Upper lobe of right lung (tissue), 1 donor: ENCODE measurements around the gene SAMD1. TPM values are rescaled to one million over a fixed set of nuclear protein-coding genes. Genes with fewer than 3 reads are reported as not detected.
"Not testable (repeated sequence)": the region's sequence is repeated elsewhere in the genome, so short reads cannot be mapped to it uniquely, and the experiment has no call there.

Experiments
- ATAC-seq: fragments of 200-7000 bp; cut with Tn5 transposase; one replicate; pipeline ENCODE4 v1.9.1; 2020; ENCODE audit warnings: mild to moderate bottlenecking, moderate library complexity
- DNase-seq: peaks from one replicate; pipeline ENCODE4 v3.0.0-alpha.2; 2020
- H3K27ac ChIP-seq: fragments of 200-600 bp; one replicate; pipeline ENCODE4 v1.8.0; 2022
- H3K27me3 ChIP-seq: fragments of 200-600 bp; one replicate; pipeline ENCODE4 v1.8.0; 2022; ENCODE audit warnings: mild to moderate bottlenecking
- H3K36me3 ChIP-seq: fragments of 200-600 bp; one replicate; pipeline ENCODE4 v1.8.0; 2022
- H3K4me1 ChIP-seq: fragments of 200-600 bp; one replicate; pipeline ENCODE4 v1.8.0; 2022
- H3K4me3 ChIP-seq: fragments of 200-600 bp; one replicate; pipeline ENCODE4 v1.8.0; 2022; ENCODE audit warnings: mild to moderate bottlenecking
- H3K9me3 ChIP-seq: fragments of 200-600 bp; one replicate; pipeline ENCODE4 v1.8.0; 2022
- intact Hi-C: fragments of 100-400 bp; cut with DNase I; formaldehyde crosslinking; loops from one replicate; pipeline ENCODE4 v1.11.0; 2022
- total RNA-seq: library from RNA; stranded (reverse); fragmentation: NEBNext Ultra II Directional; extraction: Animal tissue kit (Norgen Biotek cat#: 25700); gene quantifications from one replicate; pipeline ENCODE4 v1.2.1, GENCODE V29; 2021
- TF ChIP-seq, protein P1 (sequence below): fragments of 200-600 bp; IDR thresholded peaks from one replicate; pipeline ENCODE4 v1.8.0; 2022; ENCODE audit warnings: antibody characterized with exemption
- donor health status: DM: no; HTN: yes; CAD: no; lungs with severe emphysema.

Gene SAMD1
- total RNA-seq, 1 donor from 2014 or later: 45.9 TPM

DNA sequence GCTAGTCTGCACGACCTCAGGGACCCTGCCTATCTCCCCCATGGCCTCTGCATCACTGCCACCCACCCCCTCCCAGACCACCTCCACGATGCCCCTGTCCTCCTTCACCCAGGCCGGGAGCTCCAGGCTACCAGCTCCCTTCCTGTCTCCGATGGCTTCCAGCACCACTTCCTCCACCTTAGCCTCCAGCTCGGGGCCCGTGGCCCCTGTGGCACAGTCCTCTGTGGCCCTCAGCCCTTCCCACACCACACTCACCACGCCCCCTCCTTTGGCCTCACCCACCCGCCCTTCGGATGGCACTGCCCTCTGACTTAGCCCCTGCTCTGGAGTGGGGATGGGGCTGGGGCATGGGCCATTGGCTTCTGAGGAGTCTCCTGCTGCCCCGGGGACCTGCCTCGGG lies 35.8 kb downstream of the SAMD1 start:
- H3K36me3 ChIP-seq: peaks cover 10% of the 10 kb centered on the region
- H3K4me1 ChIP-seq: no peaks in the 10 kb centered on the region
- no peak overlapping the region for H3K27ac ChIP-seq
- H3K4me3 ChIP-seq: no peak overlapping the region
- TF ChIP-seq, protein P1, sequence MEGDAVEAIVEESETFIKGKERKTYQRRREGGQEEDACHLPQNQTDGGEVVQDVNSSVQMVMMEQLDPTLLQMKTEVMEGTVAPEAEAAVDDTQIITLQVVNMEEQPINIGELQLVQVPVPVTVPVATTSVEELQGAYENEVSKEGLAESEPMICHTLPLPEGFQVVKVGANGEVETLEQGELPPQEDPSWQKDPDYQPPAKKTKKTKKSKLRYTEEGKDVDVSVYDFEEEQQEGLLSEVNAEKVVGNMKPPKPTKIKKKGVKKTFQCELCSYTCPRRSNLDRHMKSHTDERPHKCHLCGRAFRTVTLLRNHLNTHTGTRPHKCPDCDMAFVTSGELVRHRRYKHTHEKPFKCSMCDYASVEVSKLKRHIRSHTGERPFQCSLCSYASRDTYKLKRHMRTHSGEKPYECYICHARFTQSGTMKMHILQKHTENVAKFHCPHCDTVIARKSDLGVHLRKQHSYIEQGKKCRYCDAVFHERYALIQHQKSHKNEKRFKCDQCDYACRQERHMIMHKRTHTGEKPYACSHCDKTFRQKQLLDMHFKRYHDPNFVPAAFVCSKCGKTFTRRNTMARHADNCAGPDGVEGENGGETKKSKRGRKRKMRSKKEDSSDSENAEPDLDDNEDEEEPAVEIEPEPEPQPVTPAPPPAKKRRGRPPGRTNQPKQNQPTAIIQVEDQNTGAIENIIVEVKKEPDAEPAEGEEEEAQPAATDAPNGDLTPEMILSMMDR: no peak
- H3K9me3 ChIP-seq: no peaks in the 10 kb centered on the region
- DNase-seq (peak; percentile 59), ATAC-seq (no peak)
- H3K27me3 ChIP-seq: peaks cover 16% of the 10 kb centered on the region
- intact Hi-C loops: no loop called here

DNA sequence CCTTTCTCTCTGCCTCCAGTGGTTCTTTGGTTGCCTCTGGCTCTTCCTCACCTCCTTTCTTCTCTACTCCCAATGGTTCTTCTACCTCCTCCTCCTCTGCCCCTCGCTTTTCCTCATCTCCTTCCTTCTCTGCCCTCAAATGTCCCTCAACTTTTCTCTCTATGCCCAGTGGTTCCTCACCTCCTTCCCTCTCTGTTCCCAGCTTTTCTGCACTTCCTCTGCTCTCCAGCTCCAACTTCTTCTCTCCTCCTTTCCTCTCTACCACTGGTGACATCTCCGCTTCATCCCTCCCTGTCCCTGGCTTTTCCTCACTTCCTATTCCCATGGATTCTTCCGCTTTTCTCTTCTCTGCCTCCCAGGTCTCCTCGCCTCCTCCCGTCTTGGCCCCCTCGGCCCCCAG lies 36.5 kb downstream of the SAMD1 start:
- H3K27ac ChIP-seq: no peak overlapping the region
- ATAC-seq: no peak
- H3K4me1 ChIP-seq: no peaks in the 10 kb centered on the region
- TF ChIP-seq, protein P1: no peak
- H3K27me3 ChIP-seq: peaks cover 10% of the 10 kb centered on the region
- no peak for DNase-seq
- no peaks in the 10 kb centered on the region for H3K9me3 ChIP-seq
- H3K4me3 ChIP-seq: no peak overlapping the region
- intact Hi-C loops: no loop called here
- H3K36me3 ChIP-seq: peaks cover 11% of the 10 kb centered on the region

DNA sequence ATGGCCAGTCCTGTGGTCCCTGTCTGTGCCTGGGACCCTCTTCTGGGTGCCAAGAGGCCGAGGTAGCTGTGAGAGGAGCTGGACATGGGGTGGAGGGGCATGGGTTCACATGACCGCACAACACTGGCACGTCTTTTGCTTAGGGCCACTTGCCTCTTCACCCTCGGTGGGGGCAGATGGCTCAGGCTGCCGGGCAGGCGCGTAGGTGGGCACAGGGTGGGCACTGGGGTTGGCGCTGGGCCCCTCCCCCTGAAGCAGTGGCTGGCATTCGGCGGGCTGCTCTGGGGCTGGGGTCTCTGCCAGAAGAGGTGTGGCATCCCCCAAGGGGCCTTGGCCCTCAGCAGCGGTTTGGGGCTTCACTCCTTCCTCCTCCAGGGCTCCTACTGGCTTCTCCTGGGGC lies 37.1 kb downstream of the SAMD1 start:
- TF ChIP-seq, protein P1: no peak
- intact Hi-C loops: no loop called here

DNA sequence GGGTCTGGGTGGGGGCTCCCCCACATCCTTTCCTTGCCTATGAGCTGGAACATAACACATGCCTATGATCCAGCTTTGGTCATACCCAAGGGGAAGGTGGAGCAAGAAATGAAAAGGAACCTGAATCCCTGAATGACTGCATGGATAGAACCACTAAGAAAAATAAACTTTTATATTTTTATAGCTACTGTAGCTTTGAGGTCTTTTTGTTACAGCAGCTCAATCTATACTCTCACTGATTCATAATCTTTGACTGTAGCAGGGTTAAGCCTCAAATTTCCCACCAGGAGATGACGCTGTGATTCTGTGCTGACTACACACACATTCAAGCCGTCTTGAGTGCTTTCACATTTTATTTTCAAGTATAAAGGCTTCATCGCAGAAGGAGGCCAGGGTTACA lies 37.5 kb downstream of the SAMD1 start:
- TF ChIP-seq, protein P1: no peak
- Histone ChIP-seq H3K36me3 (peaks cover 14% of the 10 kb centered on the region), H3K9me3 (no peaks in the 10 kb centered on the region), H3K27me3 (no peaks in the 10 kb centered on the region), H3K27ac (no peak overlapping the region), H3K4me3 (no peak overlapping the region), H3K4me1 (no peaks in the 10 kb centered on the region)
- no peak for ATAC-seq
- DNase-seq: no peak
- intact Hi-C loops: no loop called here

More for the DNA sequence above, 37.1 kb downstream of the SAMD1 start:
- DNase-seq (no peak), ATAC-seq (no peak)
- H3K27me3 ChIP-seq: peaks cover 4% of the 10 kb centered on the region
- H3K4me3 ChIP-seq: no peak overlapping the region
- H3K4me1 ChIP-seq: no peaks in the 10 kb centered on the region
- H3K36me3 ChIP-seq: peaks cover 14% of the 10 kb centered on the region
- H3K27ac ChIP-seq: no peak overlapping the region
- H3K9me3 ChIP-seq: no peaks in the 10 kb centered on the region

DNA sequence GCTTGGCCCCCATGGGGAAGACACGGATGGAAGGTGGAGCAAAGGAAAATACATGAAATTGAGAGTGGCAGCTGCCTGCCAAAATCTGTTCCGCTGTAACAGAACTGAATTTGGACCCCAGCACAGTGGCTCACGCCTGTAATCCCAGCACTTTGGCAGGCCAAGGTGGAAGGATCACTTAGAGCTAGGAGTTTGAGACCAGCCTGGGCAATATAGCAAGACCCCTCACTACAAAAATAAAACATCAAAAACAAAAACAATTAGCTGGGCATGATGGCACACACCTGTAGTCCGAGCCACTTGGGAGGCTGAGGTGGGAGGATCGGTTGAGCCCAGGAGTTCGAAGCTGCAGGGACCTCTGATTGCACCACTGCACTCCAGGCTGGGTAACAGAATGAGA lies 38.1 kb downstream of the SAMD1 start:
- no peak overlapping the region for H3K27ac ChIP-seq
- no peaks in the 10 kb centered on the region for H3K9me3 ChIP-seq
- H3K4me3 ChIP-seq: no peak overlapping the region
- no peaks in the 10 kb centered on the region for H3K4me1 ChIP-seq
- TF ChIP-seq, protein P1: no peak
- DNase-seq (no peak), ATAC-seq (no peak)
- H3K36me3 ChIP-seq: peaks cover 14% of the 10 kb centered on the region
- H3K27me3 ChIP-seq: no peaks in the 10 kb centered on the region
- intact Hi-C loops: no loop called here

DNA sequence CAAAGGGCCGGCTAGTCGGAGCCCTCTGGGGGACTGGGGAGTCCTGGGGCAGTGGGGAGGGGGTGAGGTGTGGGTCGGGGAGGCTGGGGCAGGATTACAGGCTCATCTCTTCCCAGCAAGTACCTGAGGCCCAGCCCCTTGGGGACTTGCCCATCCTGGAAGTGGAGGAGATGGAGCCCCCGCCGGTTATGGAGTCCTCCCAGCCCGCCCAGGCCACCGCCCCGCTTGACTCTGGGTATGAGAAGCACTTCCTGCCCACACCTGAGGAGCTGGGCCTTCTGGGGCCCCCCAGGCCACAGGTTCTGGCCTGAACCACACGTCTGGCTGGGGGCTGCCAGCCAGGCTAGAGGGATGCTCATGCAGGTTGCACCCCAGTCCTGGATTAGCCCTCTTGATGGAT lies 38.6 kb downstream of the SAMD1 start:
- DNase-seq: peak; percentile 63
- Histone ChIP-seq H3K27ac (no peak overlapping the region), H3K4me1 (no peaks in the 10 kb centered on the region), H3K4me3 (no peak overlapping the region), H3K9me3 (no peaks in the 10 kb centered on the region), H3K36me3 (peaks cover 14% of the 10 kb centered on the region), H3K27me3 (no peaks in the 10 kb centered on the region)
- ATAC-seq: no peak
- intact Hi-C loops: no loop called here
- TF ChIP-seq, protein P1: no peak

DNA sequence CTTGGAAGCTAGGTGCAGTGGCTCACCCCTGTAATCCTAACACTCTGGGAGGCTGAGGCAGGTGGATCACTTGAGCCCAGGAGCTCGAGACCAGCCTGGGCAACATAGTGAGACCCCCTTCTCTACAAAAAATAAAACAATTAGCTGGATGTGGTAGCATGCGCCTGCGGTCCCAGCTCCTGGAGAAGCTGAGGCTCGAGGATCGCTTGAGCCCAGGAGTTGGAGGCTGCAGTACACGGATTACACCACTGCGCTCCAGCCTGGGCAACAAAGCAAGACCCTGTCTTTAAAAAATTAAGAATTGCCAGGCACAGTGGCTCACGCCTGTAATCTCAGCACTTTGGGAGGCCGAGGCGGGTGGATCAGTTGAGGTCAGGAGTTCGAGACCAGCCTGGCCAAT lies 39.6 kb downstream of the SAMD1 start:
- H3K4me1 ChIP-seq, DNase-seq, H3K4me3 ChIP-seq, ATAC-seq, H3K9me3 ChIP-seq, intact Hi-C loops, H3K27ac ChIP-seq, H3K27me3 ChIP-seq: not testable (repeated sequence)
- peaks cover 14% of the 10 kb centered on the region for H3K36me3 ChIP-seq
